Effector CD4-positive, alpha-beta T cell (primary cell): Measurements from ENCODE around the gene RAPGEF2.

Source experiments
- DNase-seq: peaks from one replicate; pipeline ENCODE4 v3.0.0-alpha.2; 2020

The RAPGEF2 gene

DNA sequence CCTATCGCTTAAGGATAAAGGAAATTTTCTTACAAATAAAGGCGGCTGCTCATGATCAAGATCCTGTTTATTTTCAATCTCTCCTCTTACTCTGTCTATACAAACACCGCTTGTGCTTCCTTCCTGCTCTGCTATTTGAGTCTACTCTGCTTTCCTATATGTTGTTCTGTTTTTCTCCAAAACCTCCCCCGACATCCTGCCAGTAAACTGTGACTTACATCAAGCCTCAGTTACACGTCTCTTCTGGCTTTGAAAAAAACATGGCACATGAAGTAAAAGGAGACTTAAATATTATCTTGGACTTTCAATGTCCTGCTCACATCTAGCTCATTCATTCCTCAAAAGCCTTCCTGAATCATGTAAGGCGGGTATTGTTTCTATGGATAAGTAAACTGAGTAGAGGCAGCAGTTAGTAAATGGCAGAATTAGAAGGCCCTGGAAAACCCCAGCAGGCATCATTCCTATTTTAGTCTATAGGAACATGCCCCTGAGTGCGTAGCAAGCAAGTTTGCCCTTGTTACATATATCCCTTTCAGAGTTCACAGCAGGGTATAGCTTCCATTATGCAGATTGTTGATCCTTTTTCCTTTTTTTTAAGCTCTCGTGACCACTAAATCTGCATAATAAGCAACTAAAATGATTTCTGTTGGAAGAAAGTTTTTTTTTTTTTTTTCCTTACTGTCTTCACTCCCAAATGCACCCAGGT, 280.1 kb downstream of the RAPGEF2 start:
- DNase-seq: no peak

DNA sequence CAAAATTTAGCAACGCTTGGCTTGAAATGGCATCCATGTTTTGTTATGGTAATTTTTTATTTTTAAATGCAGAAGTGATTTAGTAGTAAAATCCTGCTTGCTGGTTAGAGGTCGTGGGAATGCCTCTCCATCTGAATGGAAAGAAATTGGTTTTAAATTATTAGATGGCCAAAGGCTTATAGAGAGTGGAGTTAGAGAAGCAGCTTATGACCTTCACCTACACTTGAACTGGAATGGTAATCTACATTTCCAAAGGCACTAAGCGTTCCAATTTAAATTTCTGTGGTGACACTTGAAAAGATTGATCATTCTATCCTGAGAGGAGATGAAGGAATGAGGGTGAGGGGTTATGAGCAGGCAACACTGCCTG, 280.7 kb downstream of the RAPGEF2 start:
- DNase-seq: no peak

DNA sequence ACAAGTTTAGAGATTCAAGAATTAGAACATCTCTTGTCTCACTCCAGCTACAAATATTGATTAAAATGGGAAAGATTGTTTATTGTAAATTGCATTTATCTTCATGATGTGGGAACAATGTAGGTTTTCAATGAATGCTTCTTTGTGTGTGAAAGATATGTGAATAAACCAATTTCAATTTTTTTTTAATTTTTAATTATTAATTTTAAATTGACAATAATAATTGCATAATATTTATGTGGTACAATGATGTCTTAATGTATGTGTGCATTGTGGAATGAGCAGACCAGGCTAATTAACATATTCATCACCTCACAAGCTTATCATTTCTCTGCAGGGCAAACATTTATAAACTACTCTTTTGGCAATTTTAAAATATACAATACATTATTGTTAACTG, 281.1 kb downstream of the RAPGEF2 start:
- DNase-seq: no peak

DNA sequence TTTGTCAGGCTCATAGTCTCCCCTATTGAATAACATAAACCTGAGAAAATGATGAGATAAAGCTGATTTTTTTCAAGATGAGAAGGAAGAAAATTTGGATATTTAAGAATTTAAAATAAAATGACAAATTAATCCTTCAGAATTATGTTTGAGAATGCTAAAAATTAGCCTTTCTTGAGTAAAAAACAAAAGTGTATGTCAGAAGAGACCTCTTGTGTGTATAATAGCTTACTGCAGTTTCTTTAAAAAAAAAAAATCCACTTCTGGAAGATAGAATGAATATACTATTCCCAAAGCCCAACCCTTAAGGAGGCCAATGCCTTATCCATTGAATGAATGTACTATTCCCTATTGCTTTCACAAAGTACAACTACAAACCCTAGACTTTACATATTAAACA, 281.8 kb downstream of the RAPGEF2 start:
- DNase-seq: no peak

DNA sequence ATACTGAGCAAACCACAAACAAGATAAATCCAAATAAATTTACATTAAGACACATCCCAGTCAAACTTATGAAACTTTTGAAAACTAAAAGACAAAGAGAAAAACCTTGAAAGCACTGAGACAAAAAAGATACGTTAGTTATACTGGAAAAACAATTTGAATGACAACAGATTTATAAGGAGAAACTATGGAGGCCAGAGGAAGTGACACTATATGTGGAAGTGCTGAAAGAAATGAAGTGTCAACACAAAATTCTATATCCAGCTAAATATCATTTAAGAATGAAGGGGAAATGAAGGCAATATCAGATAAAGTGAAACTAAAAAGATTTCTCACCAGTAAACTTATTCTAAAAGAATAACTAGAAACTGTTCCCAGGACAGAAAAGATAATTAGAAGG, 283.7 kb downstream of the RAPGEF2 start:
- no peak for DNase-seq

DNA sequence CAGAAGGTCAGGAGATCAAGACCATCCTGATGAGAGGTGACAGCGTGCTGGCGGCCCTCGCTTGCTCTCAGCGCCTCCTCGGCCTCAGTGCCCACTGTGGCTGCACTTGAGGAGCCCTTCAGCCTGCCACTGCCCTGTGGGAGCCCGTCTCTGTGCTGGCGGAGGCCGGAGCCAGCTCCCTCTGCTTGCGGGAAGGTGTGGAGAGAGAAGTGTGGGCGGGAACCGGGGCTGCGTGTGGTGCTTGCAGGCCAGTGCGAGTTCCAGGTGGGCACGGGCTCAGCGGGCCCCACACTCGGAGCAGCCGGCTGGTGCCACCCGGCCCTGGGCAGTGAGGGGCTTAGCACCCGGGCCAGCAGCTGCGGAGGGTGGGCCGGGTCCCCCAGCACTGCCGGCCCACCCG, 286.9 kb downstream of the RAPGEF2 start:
- no peak for DNase-seq

DNA sequence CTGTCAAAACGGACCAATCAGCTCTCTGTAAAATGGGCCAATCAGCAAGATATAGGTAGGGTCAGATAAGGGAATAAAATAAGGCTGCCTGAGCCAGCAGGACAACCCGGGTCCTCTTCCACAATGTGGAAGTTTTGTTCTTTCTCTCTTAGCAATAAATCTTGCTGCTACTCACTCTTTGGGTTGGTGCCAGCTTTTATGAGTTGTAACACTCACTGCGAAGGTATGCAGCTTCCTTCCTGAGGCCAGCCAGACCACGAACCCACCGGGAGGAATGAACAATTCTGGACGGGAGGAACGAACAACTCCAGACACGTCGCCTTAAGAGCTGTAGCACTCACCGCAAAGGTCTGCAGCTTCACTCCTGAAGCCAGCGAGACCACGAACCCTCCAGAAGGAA, 287.8 kb downstream of the RAPGEF2 start:
- no peak for DNase-seq

DNA sequence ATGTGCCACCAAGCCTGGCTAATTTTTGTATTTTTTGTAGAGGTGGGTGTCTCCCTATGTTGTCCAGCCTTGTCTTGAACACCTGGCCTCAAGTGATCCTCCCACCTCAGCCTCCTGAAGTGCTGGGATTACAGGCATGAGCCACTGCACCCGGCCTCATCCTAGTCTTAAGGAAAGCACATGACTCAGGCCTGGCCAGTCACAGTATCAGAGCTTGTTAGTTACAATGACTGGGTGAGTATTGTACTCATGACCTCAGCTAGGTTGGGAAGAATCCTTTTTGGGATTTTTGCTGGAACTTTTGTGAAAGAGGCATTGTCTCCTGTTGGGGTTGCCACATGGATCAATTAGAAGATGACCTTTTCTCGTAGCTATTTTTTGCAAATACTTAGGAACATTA, 292.8 kb downstream of the RAPGEF2 start:
- no peak for DNase-seq

DNA sequence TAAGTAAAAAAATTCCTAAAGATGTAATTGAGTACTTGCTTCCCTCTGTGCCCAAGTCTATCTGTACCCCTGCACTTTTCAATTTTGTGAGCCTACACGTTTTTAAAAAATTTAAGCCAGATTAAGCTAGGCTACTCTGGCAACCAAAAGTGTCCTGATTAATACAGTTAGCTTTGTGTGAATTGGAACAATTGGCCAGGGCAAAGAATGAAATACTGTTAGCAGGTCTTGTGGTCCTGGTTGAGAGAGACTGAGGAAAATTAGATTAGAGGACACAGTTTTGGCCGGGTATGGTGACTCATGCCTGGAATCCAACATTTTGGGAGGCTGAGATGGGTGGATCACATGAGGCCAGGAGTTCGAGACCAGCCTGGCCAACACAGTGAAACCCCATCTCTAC, 293.3 kb downstream of the RAPGEF2 start:
- no peak for DNase-seq

DNA sequence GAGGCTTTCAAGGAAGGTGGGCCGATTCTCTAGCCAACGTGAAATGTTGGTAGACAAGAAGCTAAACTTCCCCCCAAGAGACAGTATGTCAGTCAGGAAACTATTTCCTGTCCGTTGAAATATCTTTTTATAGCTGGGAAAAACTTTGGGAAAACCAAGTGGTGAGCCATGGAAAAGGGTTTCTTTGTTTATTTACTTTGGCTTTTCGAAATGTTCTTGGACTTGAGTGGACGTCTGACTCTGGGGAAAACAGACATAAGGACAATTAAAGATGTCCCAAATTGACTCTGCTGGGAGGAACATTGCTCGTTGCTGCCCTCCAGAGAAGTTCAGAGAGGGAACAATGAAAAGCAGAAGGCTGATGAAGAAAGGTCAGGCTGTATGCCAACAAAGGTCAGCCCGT, 295.4 kb downstream of the RAPGEF2 start:
- no peak for DNase-seq

DNA sequence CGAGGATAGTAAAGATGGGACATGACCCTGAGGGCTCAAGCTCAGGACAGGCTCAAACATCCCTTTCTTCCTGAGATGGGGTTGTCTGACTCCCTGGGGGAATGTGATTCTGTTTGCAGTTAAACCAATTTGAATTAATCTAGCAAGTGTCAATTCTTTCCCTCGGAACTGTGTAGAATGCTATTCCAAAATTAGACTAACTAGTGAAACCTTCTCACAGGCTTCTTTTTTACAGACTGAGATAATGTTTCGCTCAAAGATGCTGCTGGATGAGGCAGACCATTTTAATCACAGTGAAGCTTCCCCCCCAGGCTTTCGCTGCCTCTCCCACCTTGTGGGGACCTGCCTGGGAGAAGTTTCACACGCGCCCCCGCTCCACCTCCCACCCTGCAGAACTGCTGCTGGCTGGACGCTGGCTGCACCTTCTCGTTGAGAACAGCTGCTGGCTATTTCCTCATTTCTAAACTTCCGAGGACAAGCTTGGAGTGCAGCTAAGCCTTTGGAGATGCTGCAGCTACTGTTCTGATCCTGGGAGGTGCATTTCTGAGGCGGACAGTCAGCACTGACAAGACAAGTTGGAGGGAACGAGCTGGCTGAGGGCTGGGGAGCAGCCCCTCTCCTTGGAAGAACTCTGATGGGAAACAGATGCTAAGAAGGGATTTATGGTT, 297.8 kb downstream of the RAPGEF2 start:
- DNase-seq: no peak

DNA sequence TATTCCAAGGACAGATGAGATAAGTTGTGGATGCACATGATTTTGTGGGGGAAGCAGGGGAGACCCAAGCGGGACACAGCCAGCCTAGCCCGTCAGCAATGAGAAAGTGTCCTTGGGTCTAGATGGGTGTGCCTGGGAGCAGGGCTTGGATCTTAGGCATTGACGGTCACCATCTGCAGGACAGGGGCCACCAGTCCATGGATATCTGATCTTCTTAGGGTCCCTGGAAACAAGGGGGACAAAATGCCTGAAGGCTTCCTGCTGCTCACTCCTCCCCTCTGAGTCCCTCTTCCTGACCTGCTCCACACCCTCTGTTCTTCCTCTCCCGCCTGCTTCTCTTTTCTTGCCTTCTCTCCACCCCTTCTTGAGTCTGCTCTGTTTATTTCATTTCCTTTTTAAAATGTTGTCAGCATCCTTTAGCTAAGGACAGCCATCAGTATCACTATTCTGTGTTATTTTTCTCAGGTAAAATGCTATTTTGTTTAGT, 298.4 kb downstream of the RAPGEF2 start:
- DNase-seq: no peak

DNA sequence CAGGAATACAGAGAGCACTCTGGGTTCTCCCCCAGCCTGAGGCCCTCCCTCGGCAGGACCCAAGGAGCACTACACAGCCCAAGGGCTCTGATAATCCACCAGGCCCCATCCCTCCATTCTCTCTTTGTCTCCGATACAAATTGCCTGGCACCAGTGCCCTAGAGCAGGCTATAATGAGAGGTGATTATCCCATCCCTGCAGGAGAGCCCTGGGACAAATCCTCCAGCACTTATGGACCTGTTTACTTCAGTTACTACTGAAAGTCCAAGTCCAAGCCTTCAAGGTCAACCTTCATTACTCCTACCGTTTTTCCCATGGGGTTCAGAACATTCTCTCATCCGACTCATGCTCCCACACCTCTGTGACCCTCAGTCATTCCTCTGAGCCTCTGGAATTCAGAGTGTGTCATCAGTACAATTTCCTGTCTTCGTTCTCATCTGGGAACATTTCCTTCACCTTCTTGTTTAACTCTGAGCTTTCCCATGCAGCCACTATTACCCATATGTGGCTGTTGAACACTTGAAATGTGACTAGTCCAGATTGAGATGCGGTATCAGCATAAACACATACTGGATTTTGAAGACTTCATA, 299.0 kb downstream of the RAPGEF2 start:
- DNase-seq: no peak
